Colon (tissue), 2 donors: ENCODE measurements around the gene KRTAP10-9.
"Not testable (repeated sequence)": the region's sequence is repeated elsewhere in the genome, so short reads cannot be mapped to it uniquely, and the experiment has no call there.

ENCODE experiments used
- FAIRE-seq: peaks from 2 replicates; lab custom pipeline; 2012; peaks lifted over from hg19 to GRCh38; lab: Jason Lieb, UNC
- donor health status: control.
- donor health status: control.

The KRTAP10-9 gene

GRCh38 chr21:44595524-44595923 is 31.4 kb upstream of the KRTAP10-9 start:
- FAIRE-seq: no peak

GRCh38 chr21:44596068-44596725 is 30.7 kb upstream of the KRTAP10-9 start:
- no peak for FAIRE-seq

- no peak for FAIRE-seq
Observed at GRCh38 chr21:44598061-44598460, 28.8 kb upstream of the KRTAP10-9 start.

GRCh38 chr21:44599264-44600029 is 27.4 kb upstream of the KRTAP10-9 start:
- FAIRE-seq: no peak

GRCh38 chr21:44600118-44600978 is 26.5 kb upstream of the KRTAP10-9 start, which contains the start of gene KRTAP10-7:
TSS of gene KRTAP10-7 (plus strand) at chr21:44600597. CDS start at chr21:44600622, 25 bp downstream.
- FAIRE-seq: not testable (repeated sequence)

GRCh38 chr21:44601091-44601490 is 25.8 kb upstream of the KRTAP10-9 start:
- FAIRE-seq: not testable (repeated sequence)

GRCh38 chr21:44601596-44602462 is 25.1 kb upstream of the KRTAP10-9 start:
- FAIRE-seq: no peak

GRCh38 chr21:44602463-44602850 is 24.4 kb upstream of the KRTAP10-9 start:
- FAIRE-seq: no peak

- FAIRE-seq: no peak
Observed at GRCh38 chr21:44603109-44603875, 23.6 kb upstream of the KRTAP10-9 start.

GRCh38 chr21:44603911-44604310 is 23.0 kb upstream of the KRTAP10-9 start:
- FAIRE-seq: no peak

- FAIRE-seq: no peak
Observed at GRCh38 chr21:44606495-44606894, 20.4 kb upstream of the KRTAP10-9 start.

GRCh38 chr21:44609193-44609592 is 17.7 kb upstream of the KRTAP10-9 start:
- no peak for FAIRE-seq

- not testable (repeated sequence) for FAIRE-seq
Observed at GRCh38 chr21:44610157-44610843, 16.6 kb upstream of the KRTAP10-9 start.

- FAIRE-seq: no peak
Observed at GRCh38 chr21:44611551-44611950, 15.3 kb upstream of the KRTAP10-9 start.

- FAIRE-seq: no peak
Observed at GRCh38 chr21:44612029-44612486, 14.8 kb upstream of the KRTAP10-9 start, which contains the start of gene KRTAP10-8. TSS of gene KRTAP10-8 (plus strand) at chr21:44612079. CDS start at chr21:44612101, 22 bp downstream.

GRCh38 chr21:44612669-44613229 is 14.1 kb upstream of the KRTAP10-9 start:
- FAIRE-seq: no peak

GRCh38 chr21:44613386-44614155 is 13.3 kb upstream of the KRTAP10-9 start:
- FAIRE-seq: no peak

GRCh38 chr21:44614161-44614631 is 12.7 kb upstream of the KRTAP10-9 start:
- no peak for FAIRE-seq

- FAIRE-seq: no peak
Observed at GRCh38 chr21:44614961-44615391, 11.9 kb upstream of the KRTAP10-9 start.
